Measurements from ENCODE around the gene DAZAP1. TPM values are rescaled to one million over a fixed set of nuclear protein-coding genes. Genes with fewer than 3 reads are reported as not detected.

The DAZAP1 gene
- polyA plus RNA-seq, 1 donor (not counting 4 experiments of a cell fraction or from before 2014, with no cell fraction given) = 99.2 TPM

DNA sequence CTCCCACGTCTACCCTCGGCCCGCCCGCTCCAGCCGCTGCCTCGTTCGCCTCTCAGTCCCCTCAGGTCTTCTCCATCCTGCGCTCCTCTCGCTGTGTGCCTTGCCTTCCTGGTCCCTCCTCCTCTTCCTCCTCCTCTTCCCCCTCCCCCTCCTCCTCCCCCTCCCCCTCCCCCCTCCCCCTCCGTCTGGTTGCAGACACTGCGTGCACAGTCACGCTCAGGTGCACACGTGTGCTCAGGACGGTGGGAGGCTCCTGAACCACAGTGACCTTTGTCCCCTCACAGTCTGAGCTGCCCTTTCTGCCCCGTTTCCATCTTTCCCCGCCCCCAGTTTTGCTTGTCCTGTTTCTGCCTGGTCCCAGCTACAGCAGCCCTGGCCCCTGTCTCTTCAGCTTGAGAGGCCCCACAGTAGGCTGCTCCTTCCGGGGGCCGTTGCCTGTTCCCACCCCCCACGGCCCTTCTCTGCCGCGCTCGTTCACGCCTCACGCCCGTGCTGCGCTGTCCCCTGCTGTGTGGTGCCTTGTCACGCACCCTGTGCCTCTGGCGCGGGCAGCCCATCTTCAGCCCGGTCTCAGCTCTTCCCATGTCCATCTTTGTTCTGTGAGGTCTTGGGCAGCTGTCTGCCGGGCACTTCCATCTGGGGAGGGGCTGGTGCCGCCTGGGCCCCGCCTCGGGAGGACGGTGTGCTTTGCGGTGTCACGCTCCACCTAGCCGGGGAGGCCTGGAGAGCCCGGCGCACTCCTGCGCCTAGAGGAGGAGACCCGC, 17.0 kb downstream of the DAZAP1 start:
- Histone ChIP-seq H3K27me3 (ENCODE audit: control insufficient read depth, extremely low read depth, insufficient read depth, low read length) (no peaks in the 10 kb centered on the region), H3K4me3 (ENCODE audit: control insufficient read depth in 2 of 3, extremely low read depth in 1 of 3, insufficient read depth in 2 of 3, low read depth in 1 of 3, low read length in 3 of 3) (peak overlapping the region in 1 of 3 experiments; percentile 33), H4K20me1 (ENCODE audit: control insufficient read depth, extremely low read depth, insufficient read depth, low read length) (peaks cover 19% of the 10 kb centered on the region), H3K27ac (ENCODE audit: control insufficient read depth, insufficient read depth, low read length) (peak overlapping the region; percentile 53), H3K79me2 (ENCODE audit: control insufficient read depth, insufficient read depth, low read length) (peaks cover 69% of the 10 kb centered on the region), H3K9ac (ENCODE audit: control insufficient read depth, extremely low read depth, insufficient read depth, low read length) (peak overlapping the region; percentile 52), H3K9me3 (ENCODE audit: control insufficient read depth, low read depth, low read length) (no peaks in the 10 kb centered on the region), H3K36me3 (ENCODE audit: control insufficient read depth in 2 of 2, extremely low read depth in 1 of 2, insufficient read depth in 2 of 2, low read length in 2 of 2) (peaks cover 35 to 76% of the 10 kb centered on the region in 2 experiments), H3K4me1 (ENCODE audit: control insufficient read depth, extremely low read depth, insufficient read depth, low read length) (peaks cover 17% of the 10 kb centered on the region), H3K9me1 (ENCODE audit: control insufficient read depth, extremely low read depth, insufficient read depth, low read length) (peaks cover 3% of the 10 kb centered on the region), H3K4me2 (ENCODE audit: control insufficient read depth, extremely low read depth, insufficient read depth, low read depth, low read length) (peak overlapping the region; percentile 60), H2AFZ (ENCODE audit: control insufficient read depth, low read length) (no peak overlapping the region)
- dilution Hi-C loops (cut with MboI; ENCODE audit: extremely low pct_ligation_motif_present, low sequenced_read_pairs) = no loop called here
- DNase-seq (ENCODE audit: low read depth, low spot score) (no peak), FAIRE-seq (no peak)
- no peak for TF ChIP-seq EZH2 (IDR thresholded peaks at IDR 0.05; ENCODE audit: low read length)
- TF ChIP-seq, protein P1, sequence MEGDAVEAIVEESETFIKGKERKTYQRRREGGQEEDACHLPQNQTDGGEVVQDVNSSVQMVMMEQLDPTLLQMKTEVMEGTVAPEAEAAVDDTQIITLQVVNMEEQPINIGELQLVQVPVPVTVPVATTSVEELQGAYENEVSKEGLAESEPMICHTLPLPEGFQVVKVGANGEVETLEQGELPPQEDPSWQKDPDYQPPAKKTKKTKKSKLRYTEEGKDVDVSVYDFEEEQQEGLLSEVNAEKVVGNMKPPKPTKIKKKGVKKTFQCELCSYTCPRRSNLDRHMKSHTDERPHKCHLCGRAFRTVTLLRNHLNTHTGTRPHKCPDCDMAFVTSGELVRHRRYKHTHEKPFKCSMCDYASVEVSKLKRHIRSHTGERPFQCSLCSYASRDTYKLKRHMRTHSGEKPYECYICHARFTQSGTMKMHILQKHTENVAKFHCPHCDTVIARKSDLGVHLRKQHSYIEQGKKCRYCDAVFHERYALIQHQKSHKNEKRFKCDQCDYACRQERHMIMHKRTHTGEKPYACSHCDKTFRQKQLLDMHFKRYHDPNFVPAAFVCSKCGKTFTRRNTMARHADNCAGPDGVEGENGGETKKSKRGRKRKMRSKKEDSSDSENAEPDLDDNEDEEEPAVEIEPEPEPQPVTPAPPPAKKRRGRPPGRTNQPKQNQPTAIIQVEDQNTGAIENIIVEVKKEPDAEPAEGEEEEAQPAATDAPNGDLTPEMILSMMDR (optimal IDR thresholded peaks at IDR 0.05 in 1 of 3, IDR thresholded peaks at IDR 0.05 in 1 of 3, conservative IDR thresholded peaks at IDR 0.05 in 1 of 3; ENCODE audit: extremely low read depth in 1 of 3, insufficient read depth in 2 of 3, low read length in 3 of 3) = no peak

DNA sequence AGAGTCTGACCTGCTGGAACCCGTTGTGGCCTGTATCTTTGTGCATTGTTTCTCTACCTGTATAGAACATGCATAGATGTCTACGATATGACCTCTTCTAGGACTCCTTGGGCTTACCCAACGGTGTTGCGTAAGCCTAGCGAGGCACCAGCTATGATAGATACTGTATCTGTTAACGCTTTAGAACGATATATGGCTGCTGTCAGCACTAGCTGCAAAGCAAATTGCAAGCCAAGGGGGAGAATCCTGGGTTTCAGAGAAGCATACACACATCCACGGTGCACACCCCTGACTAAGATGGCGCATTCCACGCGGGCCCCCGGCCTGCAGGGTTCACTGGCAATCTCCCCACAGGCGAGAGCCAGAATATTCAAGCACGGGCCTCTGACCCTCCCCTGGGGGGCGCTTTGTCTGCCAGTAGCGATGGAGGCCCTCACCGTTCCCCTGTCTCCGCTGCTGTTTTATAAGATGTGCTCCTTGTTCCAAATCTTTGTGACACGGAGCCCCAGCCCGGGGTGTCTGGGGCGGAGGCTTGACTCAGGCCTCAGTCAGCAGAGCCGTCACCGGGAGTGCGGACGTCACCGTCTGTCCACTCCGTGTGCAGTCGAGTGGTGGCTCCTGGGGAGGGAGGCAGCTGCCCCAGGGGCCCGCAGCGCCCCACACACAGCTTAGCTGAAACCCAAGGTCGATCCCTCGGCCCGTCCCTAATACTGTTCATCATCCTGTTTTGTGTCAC, 17.9 kb downstream of the DAZAP1 start:
- dilution Hi-C loops (cut with MboI; ENCODE audit: extremely low pct_ligation_motif_present, low sequenced_read_pairs) = no loop called here
- DNase-seq (ENCODE audit: low read depth, low spot score) (no peak), FAIRE-seq (peak; percentile 93)
- TF ChIP-seq, protein P1 (optimal IDR thresholded peaks at IDR 0.05 in 1 of 3, IDR thresholded peaks at IDR 0.05 in 1 of 3, conservative IDR thresholded peaks at IDR 0.05 in 1 of 3; ENCODE audit: extremely low read depth in 1 of 3, insufficient read depth in 2 of 3, low read length in 3 of 3) = no peak
- TF ChIP-seq EZH2 (IDR thresholded peaks at IDR 0.05; ENCODE audit: low read length) = no peak
- peaks cover 18% of the 10 kb centered on the region for H4K20me1 ChIP-seq (ENCODE audit: control insufficient read depth, extremely low read depth, insufficient read depth, low read length)
- peaks cover 38 to 77% of the 10 kb centered on the region in 2 experiments for H3K36me3 ChIP-seq (ENCODE audit: control insufficient read depth in 2 of 2, extremely low read depth in 1 of 2, insufficient read depth in 2 of 2, low read length in 2 of 2)
- H2AFZ ChIP-seq (ENCODE audit: control insufficient read depth, low read length) = no peak overlapping the region
- peaks cover 3% of the 10 kb centered on the region for H3K9me1 ChIP-seq (ENCODE audit: control insufficient read depth, extremely low read depth, insufficient read depth, low read length)
- peak overlapping the region; percentile 60 for H3K4me2 ChIP-seq (ENCODE audit: control insufficient read depth, extremely low read depth, insufficient read depth, low read depth, low read length)
- peaks cover 67% of the 10 kb centered on the region for H3K79me2 ChIP-seq (ENCODE audit: control insufficient read depth, insufficient read depth, low read length)
- no peaks in the 10 kb centered on the region for H3K9me3 ChIP-seq (ENCODE audit: control insufficient read depth, low read depth, low read length)
- H3K27ac ChIP-seq (ENCODE audit: control insufficient read depth, insufficient read depth, low read length) = peak overlapping the region; percentile 53
- H3K4me3 ChIP-seq (ENCODE audit: control insufficient read depth in 2 of 3, extremely low read depth in 1 of 3, insufficient read depth in 2 of 3, low read depth in 1 of 3, low read length in 3 of 3) = no peak overlapping the region
- H3K27me3 ChIP-seq (ENCODE audit: control insufficient read depth, extremely low read depth, insufficient read depth, low read length) = no peaks in the 10 kb centered on the region
- peak overlapping the region; percentile 52 for H3K9ac ChIP-seq (ENCODE audit: control insufficient read depth, extremely low read depth, insufficient read depth, low read length)
- peaks cover 17% of the 10 kb centered on the region for H3K4me1 ChIP-seq (ENCODE audit: control insufficient read depth, extremely low read depth, insufficient read depth, low read length)

All from keratinocyte (primary cell).